H9 (cell line): ENCODE data around the gene NCKAP5. TPM values are rescaled to one million over a fixed set of nuclear protein-coding genes. Genes with fewer than 3 reads are reported as not detected.
"Not testable (repeated sequence)": the region's sequence is repeated elsewhere in the genome, so short reads cannot be mapped to it uniquely, and the experiment has no call there.

Source experiments
- DNase-seq: peaks from one replicate; pipeline ENCODE4 v3.0.0-alpha.2; 2017
- H2AFZ ChIP-seq: one replicate; pipeline ENCODE4 v1.6.1; 2013; ENCODE audit warnings: mild to moderate bottlenecking, low read length, control low read depth, moderate library complexity
- H2AK5ac ChIP-seq: 2 replicates; pipeline ENCODE4 v1.6.1; 2013; ENCODE audit warnings: low read length, control low read depth, mixed read lengths; ENCODE audit not compliant: insufficient read length
- H2BK120ac ChIP-seq: one replicate; pipeline ENCODE4 v1.6.1; 2013; ENCODE audit warnings: low read depth, mild to moderate bottlenecking, low read length, control low read depth, inconsistent platforms; ENCODE audit not compliant: poor library complexity, severe bottlenecking
- H2BK12ac ChIP-seq: 2 replicates; pipeline ENCODE4 v1.6.1; 2013; ENCODE audit warnings: low read length, control low read depth, mixed read lengths, low read depth; ENCODE audit not compliant: insufficient read length
- H2BK15ac ChIP-seq: 2 replicates; pipeline ENCODE4 v1.6.1; 2013; ENCODE audit warnings: low read depth, low read length, control low read depth
- H2BK20ac ChIP-seq: one replicate; pipeline ENCODE4 v1.6.1; 2013; ENCODE audit warnings: low read depth, mild to moderate bottlenecking, low read length, control low read depth, inconsistent platforms; ENCODE audit not compliant: poor library complexity, severe bottlenecking
- H2BK5ac ChIP-seq: 2 replicates; pipeline ENCODE4 v1.6.1; 2013; ENCODE audit warnings: low read length, control low read depth, mixed read lengths; ENCODE audit not compliant: insufficient read length
- H3K14ac ChIP-seq: 2 replicates; pipeline ENCODE4 v1.6.1; 2013; ENCODE audit warnings: low read length, control low read depth; ENCODE audit not compliant: insufficient read depth
- H3K18ac ChIP-seq: 2 replicates; pipeline ENCODE4 v1.6.1; 2013; ENCODE audit warnings: low read depth, mild to moderate bottlenecking, mixed read lengths, low read length, control low read depth; ENCODE audit not compliant: insufficient read length
- H3K23ac ChIP-seq: 2 replicates; pipeline ENCODE4 v1.6.1; 2013; ENCODE audit warnings: low read length, control low read depth, mixed read lengths, low read depth; ENCODE audit not compliant: insufficient read length
- H3K23me2 ChIP-seq: 2 replicates; pipeline ENCODE4 v1.6.1; 2013; ENCODE audit warnings: low read depth, mild to moderate bottlenecking, mixed read lengths, low read length, control low read depth; ENCODE audit not compliant: insufficient read length, poor library complexity, severe bottlenecking
- H3K27ac ChIP-seq: 2 replicates; pipeline ENCODE4 v1.5.1; 2013; ENCODE audit warnings: low read length, control low read depth, mixed read lengths, low read depth; ENCODE audit not compliant: insufficient read length
- H3K27me3 ChIP-seq: 2 replicates; pipeline ENCODE4 v1.6.1; 2013; ENCODE audit warnings: low read length, control low read depth, inconsistent platforms; ENCODE audit not compliant: insufficient read depth
- H3K4ac ChIP-seq: 2 replicates; pipeline ENCODE4 v1.6.1; 2013; ENCODE audit warnings: low read depth, mild to moderate bottlenecking, control low read depth, inconsistent platforms, low read length, moderate library complexity
- H3K4me1 ChIP-seq: 2 replicates; pipeline ENCODE4 v1.6.1; 2013; ENCODE audit warnings: low read length, control low read depth, inconsistent platforms; ENCODE audit not compliant: insufficient read depth
- H3K4me2 ChIP-seq: 2 replicates; pipeline ENCODE4 v1.6.1; 2013; ENCODE audit warnings: low read length, control low read depth, mixed read lengths; ENCODE audit not compliant: insufficient read length, insufficient read depth
- H3K56ac ChIP-seq: 2 replicates; pipeline ENCODE4 v1.6.1; 2013; ENCODE audit warnings: low read depth, mild to moderate bottlenecking, mixed read lengths, low read length, control low read depth; ENCODE audit not compliant: insufficient read length
- H3K79me1 ChIP-seq: 2 replicates; pipeline ENCODE4 v1.6.1; 2013; ENCODE audit warnings: low read depth, mild to moderate bottlenecking, moderate library complexity, low read length, control low read depth, inconsistent platforms; ENCODE audit not compliant: insufficient read depth, poor library complexity, severe bottlenecking
- H3K79me2 ChIP-seq: 2 replicates; pipeline ENCODE4 v1.6.1; 2013; ENCODE audit warnings: low read length, control low read depth, inconsistent platforms; ENCODE audit not compliant: insufficient read depth
- H3K9ac ChIP-seq: 2 replicates; pipeline ENCODE4 v1.6.1; 2013; ENCODE audit warnings: low read length, control low read depth, mixed read lengths; ENCODE audit not compliant: insufficient read length; ENCODE audit errors: extremely low read depth
- H3K9me3 ChIP-seq: one replicate; pipeline ENCODE4 v1.6.1; 2013; ENCODE audit warnings: low read depth, low read length, inconsistent platforms; ENCODE audit not compliant: control insufficient read depth
- H3T11ph ChIP-seq: one replicate; pipeline ENCODE4 v1.6.1; 2013; ENCODE audit warnings: mild to moderate bottlenecking, low read length, control low read depth, inconsistent platforms
- H4K20me1 ChIP-seq: one replicate; pipeline ENCODE4 v1.6.1; 2013; ENCODE audit not compliant: control insufficient read depth, insufficient read length, insufficient read depth
- H4K5ac ChIP-seq: 2 replicates; pipeline ENCODE4 v1.6.1; 2013; ENCODE audit warnings: low read depth, mild to moderate bottlenecking, mixed read lengths, low read length, control low read depth; ENCODE audit not compliant: insufficient read length
- H4K8ac ChIP-seq: replicated peaks from 2 replicates; pipeline ENCODE4 v1.6.1; 2013; ENCODE audit warnings: low read length, control low read depth, mixed read lengths, low read depth; ENCODE audit not compliant: insufficient read length
- H4K91ac ChIP-seq: 2 replicates; pipeline ENCODE4 v1.6.1; 2013; ENCODE audit warnings: low read depth, mild to moderate bottlenecking, moderate library complexity, mixed read lengths, low read length, control low read depth; ENCODE audit not compliant: insufficient read length
- H3K27ac Mint-ChIP-seq, 3 experiments: 2 replicates in 2 of 3; 3 replicates in 1 of 3; pipeline ENCODE4 v1.8.0; 2020 to 2021; ENCODE audit warnings: mixed read lengths in 3 of 3, mild to moderate bottlenecking in 1 of 3, moderate library complexity in 1 of 3
- H3K27me3 Mint-ChIP-seq: 2 replicates; pipeline ENCODE4 v1.8.0; 2021; ENCODE audit warnings: low read depth, mild to moderate bottlenecking, moderate library complexity, mixed read lengths
- H3K36me3 Mint-ChIP-seq, 3 experiments: 2 replicates in 2 of 3; 3 replicates in 1 of 3; pipeline ENCODE4 v1.8.0; 2020 to 2021; ENCODE audit warnings: low read depth in 3 of 3, mixed read lengths in 3 of 3; ENCODE audit not compliant: insufficient read depth in 1 of 3
- H3K4me1 Mint-ChIP-seq, 2 experiments: 2 replicates each; pipeline ENCODE4 v1.8.0; 2020; ENCODE audit warnings: mixed read lengths in 2 of 2
- H3K4me3 Mint-ChIP-seq, 2 experiments: 2 replicates in 1 of 2; 3 replicates in 1 of 2; pipeline ENCODE4 v1.8.0; 2020 to 2021; ENCODE audit warnings: mild to moderate bottlenecking in 2 of 2, mixed read lengths in 2 of 2, moderate library complexity in 1 of 2
- H3K9me3 Mint-ChIP-seq, 2 experiments: 2 replicates in 1 of 2; 3 replicates in 1 of 2; pipeline ENCODE4 v1.8.0; 2020; ENCODE audit warnings: mild to moderate bottlenecking in 2 of 2, mixed read lengths in 2 of 2, moderate library complexity in 1 of 2
- WGBS: extraction: QIAGEN DNeasy Blood & Tissue Kit; methylation state at CpG from one replicate; pipeline ENCODE4 v1.1.7; 2013; ENCODE audit warnings: missing lambda C conversion rate, low lambda C conversion rate, mixed read lengths; ENCODE audit not compliant: insufficient read length; ENCODE audit errors: extremely low coverage; 5-methylcytosine and 5-hydroxymethylcytosine counted together
- total RNA-seq: library from RNA; stranded (reverse); gene quantifications from 2 replicates; pipeline ENCODE4 v1.2.1, GENCODE V29; 2021

NCKAP5 gene
- total RNA-seq, 1 experiment from 2014 or later, result 0.26 TPM

DNA sequence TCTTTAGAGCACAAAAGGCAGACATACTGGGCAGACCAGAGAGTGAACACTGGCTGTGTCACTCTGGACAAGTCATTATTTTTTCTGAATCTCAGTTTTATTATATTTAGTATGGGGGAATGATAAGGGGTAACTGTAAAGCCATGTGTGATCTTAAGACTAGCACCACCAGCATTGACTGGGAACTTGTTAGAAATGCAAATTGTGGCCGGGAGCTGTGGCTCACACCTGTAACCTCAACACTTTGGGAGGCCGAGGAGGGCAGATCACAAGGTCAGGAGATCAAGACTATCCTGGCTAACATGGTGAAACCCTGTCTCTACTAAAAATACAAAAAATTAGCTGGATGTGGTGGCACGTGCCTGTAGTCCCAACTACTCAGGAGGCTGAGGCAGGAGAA, 869.9 kb downstream of the NCKAP5 start:
- H4K20me1 ChIP-seq, H3T11ph ChIP-seq, H3K27ac Mint-ChIP-seq, H3K23me2 ChIP-seq, H3K23ac ChIP-seq, H3K27me3 Mint-ChIP-seq, H4K8ac ChIP-seq, H3K9ac ChIP-seq, H3K4me3 Mint-ChIP-seq, H3K36me3 Mint-ChIP-seq, H3K27ac ChIP-seq, H3K4me2 ChIP-seq, H2BK5ac ChIP-seq, H2BK20ac ChIP-seq, H3K9me3 ChIP-seq, DNase-seq, H3K4me1 ChIP-seq, H3K18ac ChIP-seq, H3K4ac ChIP-seq, H3K79me1 ChIP-seq, H4K5ac ChIP-seq, H2BK12ac ChIP-seq, H2BK15ac ChIP-seq, H3K79me2 ChIP-seq, H3K14ac ChIP-seq, H2AK5ac ChIP-seq, H3K56ac ChIP-seq, H4K91ac ChIP-seq, H2AFZ ChIP-seq, H2BK120ac ChIP-seq, H3K27me3 ChIP-seq, H3K9me3 Mint-ChIP-seq: not testable (repeated sequence)
- no CpG with 5 or more reads among the region's 3 CpGs for WGBS
- peaks cover 10 to 11% of the 10 kb centered on the region in 2 experiments for H3K4me1 Mint-ChIP-seq
